ENCODE data around the gene GALNT15.

The GALNT15 gene, protein sequence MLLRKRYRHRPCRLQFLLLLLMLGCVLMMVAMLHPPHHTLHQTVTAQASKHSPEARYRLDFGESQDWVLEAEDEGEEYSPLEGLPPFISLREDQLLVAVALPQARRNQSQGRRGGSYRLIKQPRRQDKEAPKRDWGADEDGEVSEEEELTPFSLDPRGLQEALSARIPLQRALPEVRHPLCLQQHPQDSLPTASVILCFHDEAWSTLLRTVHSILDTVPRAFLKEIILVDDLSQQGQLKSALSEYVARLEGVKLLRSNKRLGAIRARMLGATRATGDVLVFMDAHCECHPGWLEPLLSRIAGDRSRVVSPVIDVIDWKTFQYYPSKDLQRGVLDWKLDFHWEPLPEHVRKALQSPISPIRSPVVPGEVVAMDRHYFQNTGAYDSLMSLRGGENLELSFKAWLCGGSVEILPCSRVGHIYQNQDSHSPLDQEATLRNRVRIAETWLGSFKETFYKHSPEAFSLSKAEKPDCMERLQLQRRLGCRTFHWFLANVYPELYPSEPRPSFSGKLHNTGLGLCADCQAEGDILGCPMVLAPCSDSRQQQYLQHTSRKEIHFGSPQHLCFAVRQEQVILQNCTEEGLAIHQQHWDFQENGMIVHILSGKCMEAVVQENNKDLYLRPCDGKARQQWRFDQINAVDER
- total RNA-seq: 0.04 to 0.12 reads per million in 2 experiments

DNA sequence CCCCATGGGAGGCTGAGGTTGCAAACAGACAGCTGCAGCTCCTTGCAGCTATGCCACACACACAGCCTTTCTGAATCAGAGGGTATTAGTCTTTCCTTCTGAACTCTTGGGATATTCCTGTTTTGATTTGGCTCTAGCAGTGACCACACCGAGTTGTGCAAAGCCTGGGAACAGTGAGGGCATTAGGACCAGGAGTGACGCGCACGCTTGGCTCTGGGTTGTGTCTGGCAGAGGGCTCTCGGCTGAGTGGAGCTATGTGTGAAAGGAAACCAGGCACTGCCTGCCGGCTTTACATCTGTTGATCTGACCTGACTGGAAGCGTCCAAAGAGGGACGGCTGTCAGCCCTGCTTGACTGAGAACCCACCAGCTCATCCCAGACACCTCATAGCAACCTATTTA lies at the start of gene GALNT15:
GALNT15 (plus strand) TSS at position 292 of the 400 bp plus-strand sequence. CDS start 472 bp downstream, outside the sequence.
- DNase-seq (ENCODE audit: low read depth): no peak

DNA sequence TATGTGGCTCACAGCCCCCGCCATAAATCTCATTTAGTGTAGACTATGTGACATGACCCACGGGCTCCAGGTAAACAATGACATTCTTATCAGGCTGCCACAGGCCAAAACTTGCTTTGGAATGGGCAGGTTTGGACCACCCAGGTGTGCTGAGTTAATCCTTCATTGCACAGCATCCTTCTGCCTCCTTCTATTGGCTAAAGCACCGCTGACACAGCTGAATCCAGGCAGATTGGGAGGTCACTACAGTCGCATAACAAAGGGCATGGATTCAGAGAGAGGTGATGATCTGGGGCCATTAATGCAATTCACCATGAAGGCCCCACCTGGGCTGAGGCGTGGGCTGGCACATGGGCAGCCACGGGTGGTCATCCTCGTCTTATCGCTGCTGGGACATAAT lies 47.8 kb upstream of the GALNT15 start:
- DNase-seq (ENCODE audit: low read depth): no peak

GRCh38 chr3:16127249-16127648 lies 47.2 kb upstream of the GALNT15 start:
- no peak for DNase-seq (ENCODE audit: low read depth)

DNA sequence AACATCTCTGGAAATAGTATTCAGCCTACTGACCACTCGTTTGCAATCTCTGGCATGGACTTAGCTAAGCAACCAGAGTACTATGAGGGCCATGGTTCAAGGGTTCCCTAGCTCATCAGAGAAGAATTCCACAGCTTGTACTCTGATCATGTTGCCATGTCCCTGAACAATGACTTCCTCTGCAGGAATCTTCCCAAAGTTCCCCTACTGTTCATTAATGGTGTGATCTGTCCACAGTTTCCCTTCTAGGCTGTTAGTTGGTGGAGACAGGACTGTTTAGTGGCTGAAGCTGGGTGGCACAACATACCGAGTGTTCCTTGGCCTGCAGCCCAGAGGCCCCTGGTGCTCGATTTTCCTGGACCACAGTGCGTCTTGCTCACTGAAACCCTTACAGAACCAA lies 44.4 kb upstream of the GALNT15 start:
- DNase-seq (ENCODE audit: low read depth): no peak

DNA sequence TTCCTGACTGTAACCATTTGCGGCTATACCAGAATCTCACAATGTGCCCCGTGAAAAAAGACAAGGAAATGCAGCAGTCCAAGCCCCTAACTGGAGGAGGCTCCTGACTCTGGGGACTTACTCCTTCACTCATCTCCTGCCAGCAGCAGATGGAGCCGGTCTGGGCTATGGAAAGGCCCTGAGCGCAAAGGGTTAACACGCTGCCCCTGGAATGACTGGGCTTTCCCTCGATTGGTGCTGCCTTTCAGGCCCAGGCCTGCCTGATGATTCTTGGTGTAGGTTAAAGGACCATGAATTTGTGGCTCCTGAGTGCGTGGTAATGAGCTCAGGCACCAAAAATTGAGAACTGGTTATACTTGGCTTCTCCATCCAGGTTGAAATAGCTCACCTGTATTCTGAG lies 42.3 kb upstream of the GALNT15 start:
- no peak for DNase-seq (ENCODE audit: low read depth)

- DNase-seq (ENCODE audit: low read depth): no peak
Observed at GRCh38 chr3:16132928-16133327, 41.6 kb upstream of the GALNT15 start.

DNA sequence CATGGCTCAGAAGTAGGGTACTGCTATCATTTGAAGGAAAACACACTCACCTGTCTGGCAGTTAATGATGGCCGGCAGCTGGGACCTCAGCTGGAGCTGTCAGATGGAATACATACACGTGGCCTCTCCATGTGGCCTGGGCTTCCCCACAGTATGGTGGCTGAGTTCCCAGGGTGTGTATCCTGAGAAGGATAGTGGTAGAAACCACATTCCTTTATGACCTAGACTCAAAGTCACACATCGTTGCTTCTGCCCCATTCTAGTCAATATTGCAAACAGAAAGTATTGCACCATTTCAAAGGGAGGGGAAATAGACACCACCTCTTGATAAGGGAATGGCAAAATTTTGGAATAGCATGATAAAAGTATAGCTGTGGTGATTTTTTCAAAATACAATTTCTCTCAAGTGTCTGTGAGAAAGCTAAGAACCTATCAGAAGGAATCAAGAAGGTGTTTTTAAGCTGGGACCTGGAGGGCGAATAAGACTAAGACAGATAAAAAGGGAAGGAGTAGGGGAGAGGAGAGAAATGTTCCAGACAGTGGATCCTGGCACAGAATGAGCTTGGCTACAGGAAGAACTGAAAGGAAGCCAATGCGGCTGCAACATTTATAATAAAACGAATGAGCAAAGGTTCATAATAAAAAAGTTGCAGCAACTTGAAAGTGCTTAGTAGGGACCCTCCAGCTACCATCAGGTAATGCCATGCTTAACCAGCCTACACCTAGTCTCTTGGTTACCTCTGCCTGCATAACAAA lies 40.1 kb upstream of the GALNT15 start:
- DNase-seq (ENCODE audit: low read depth): no peak

GRCh38 chr3:16136055-16136454 lies 38.4 kb upstream of the GALNT15 start:
- no peak for DNase-seq (ENCODE audit: low read depth)

GRCh38 chr3:16137044-16137443 lies 37.4 kb upstream of the GALNT15 start:
- DNase-seq (ENCODE audit: low read depth): no peak

DNA sequence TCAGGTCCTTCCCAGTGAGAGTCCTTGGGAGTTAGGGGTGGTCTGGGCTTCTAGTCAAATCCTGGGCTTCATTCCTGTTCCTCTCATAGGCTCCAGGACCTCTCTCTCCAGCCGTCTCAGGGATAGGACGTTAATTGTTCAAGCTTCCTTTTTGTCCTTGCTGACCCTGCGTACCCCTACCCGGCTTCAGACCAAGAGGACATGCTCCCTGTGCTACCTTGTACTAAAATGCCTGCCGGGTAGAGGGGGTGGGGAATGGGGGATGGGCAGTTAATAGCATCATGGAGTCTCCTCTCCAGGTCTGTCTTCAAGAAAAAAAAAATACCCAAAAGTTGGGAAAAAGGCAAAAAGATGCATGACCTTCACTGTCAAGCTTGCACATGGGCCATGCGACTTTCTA lies 36.5 kb upstream of the GALNT15 start:
- no peak for DNase-seq (ENCODE audit: low read depth)

- no peak for DNase-seq (ENCODE audit: low read depth)
Observed at GRCh38 chr3:16140116-16140893, 34.2 kb upstream of the GALNT15 start.

- no peak for DNase-seq (ENCODE audit: low read depth)
Observed at GRCh38 chr3:16140894-16141285, 33.6 kb upstream of the GALNT15 start.

GRCh38 chr3:16142350-16143025 lies 32.0 kb upstream of the GALNT15 start:
- DNase-seq (ENCODE audit: low read depth): no peak

DNA sequence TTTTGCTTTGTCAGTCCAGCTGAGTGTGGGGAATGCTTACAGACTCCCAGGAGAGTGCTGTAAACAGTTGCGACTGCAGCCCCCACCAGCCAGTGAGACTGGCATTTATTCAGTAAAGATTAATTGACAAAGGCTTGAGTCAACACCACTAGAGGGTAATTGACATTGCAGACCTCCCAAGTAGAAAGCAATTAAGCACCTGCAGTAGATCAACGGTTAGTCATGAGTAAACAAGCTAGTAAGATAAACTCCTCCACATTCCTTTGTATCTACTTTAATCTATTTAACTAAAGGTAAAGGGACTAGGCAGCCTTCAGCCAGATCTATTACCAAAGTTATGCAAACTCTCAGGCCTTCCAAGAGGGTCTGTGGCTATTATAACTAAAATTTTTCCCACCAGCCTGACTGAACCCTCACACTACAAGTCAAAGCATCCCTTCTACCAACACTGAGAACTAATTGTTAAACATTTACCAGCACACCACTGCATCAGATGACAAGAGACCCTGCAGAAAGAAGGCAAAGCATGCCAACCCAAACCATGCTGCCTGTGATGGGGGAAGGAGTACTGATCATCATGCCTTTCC lies 30.5 kb upstream of the GALNT15 start:
- DNase-seq (ENCODE audit: low read depth): no peak

GRCh38 chr3:16145176-16145575 lies 29.3 kb upstream of the GALNT15 start:
- DNase-seq (ENCODE audit: low read depth): no peak

- no peak for DNase-seq (ENCODE audit: low read depth)
Observed at GRCh38 chr3:16146015-16146730, 28.3 kb upstream of the GALNT15 start.

- no peak for DNase-seq (ENCODE audit: low read depth)
Observed at GRCh38 chr3:16147220-16147994, 27.1 kb upstream of the GALNT15 start.

- no peak for DNase-seq (ENCODE audit: low read depth)
Observed at GRCh38 chr3:16148213-16148612, 26.3 kb upstream of the GALNT15 start.

GRCh38 chr3:16148783-16149182 lies 25.7 kb upstream of the GALNT15 start:
- DNase-seq (ENCODE audit: low read depth): no peak

- DNase-seq (ENCODE audit: low read depth): no peak
Observed at GRCh38 chr3:16150285-16150684, 24.2 kb upstream of the GALNT15 start.

All from T follicular helper cell (primary cell).